HCT116 (cell line): ENCODE results near the gene NFIB. TPM values are rescaled to one million over a fixed set of nuclear protein-coding genes. Genes with fewer than 3 reads are reported as not detected.

Experiments used
- ATAC-seq: fragments of 200-7000 bp; cut with Tn5 transposase; 2 replicates; pipeline ENCODE4 v1.9.1; 2020; ENCODE audit warnings: mild to moderate bottlenecking, moderate library complexity
- BruUV-seq: library from RNA; stranded (reverse); fragments of 400-500 nt; replicated peaks from 2 replicates; lab custom pipeline; 2021; lab: Mats Ljungman, UMichigan
- CTCF ChIA-PET: fragments of 300-600 bp; sonication (Branson Sonifier 250); formaldehyde crosslinking; loops from one replicate; lab custom pipeline; 2021; ENCODE audit warnings: antibody characterized with exemption; lab: Charles Lee
- POLR2A ChIA-PET: fragments of 300-600, 350-600 bp; sonication (Branson Sonifier 250); formaldehyde crosslinking; loops from one replicate; lab custom pipeline; 2021; ENCODE audit warnings: antibody characterized with exemption; lab: Charles Lee
- RAD21 ChIA-PET, 2 experiments: fragments of 300-600 bp; sonication (Branson Sonifier 250); formaldehyde crosslinking; loops; one replicate each; lab custom pipeline; 2023; ENCODE audit warnings: low total read pairs in 2 of 2; ENCODE audit not compliant: uncharacterized antibody in 2 of 2, unreplicated experiment in 2 of 2, low non-redundant PET in 1 of 2; lab: Charles Lee
- DNase-seq: peaks from one replicate; pipeline ENCODE4 v3.0.0-alpha.2; 2010; ENCODE audit warnings: low read depth, low spot score
- H2AFZ ChIP-seq: fragments of 200-600 bp; shearing (Covaris generic), sonication (generic); 2 replicates; pipeline ENCODE4 v1.6.1; 2017; ENCODE audit warnings: low read depth, mixed run types, mixed read lengths, antibody characterized with exemption, low read length; ENCODE audit not compliant: poor library complexity, severe bottlenecking
- H3K27ac ChIP-seq: 2 replicates; pipeline ENCODE4 v1.5.1; 2012; ENCODE audit warnings: low read depth, low read length
- H3K27me3 ChIP-seq: fragments of 200-600 bp; sonication (generic); 2 replicates; pipeline ENCODE4 v1.6.1; 2016; ENCODE audit warnings: mixed run types, low read length, mixed read lengths; ENCODE audit not compliant: insufficient read depth
- H3K36me3 ChIP-seq, 2 experiments: fragments of 200-500 bp in 1 of 2; fragments of 200-600 bp in 1 of 2; sonication (Bioruptor generic) in 1 of 2; sonication (generic) in 1 of 2; 2 replicates each; pipeline versions ENCODE4 v1.5.1 to v1.6.1; 2014 to 2016; ENCODE audit warnings: low read length in 2 of 2, inconsistent platforms in 1 of 2, mixed read lengths in 1 of 2, mixed run types in 1 of 2; ENCODE audit not compliant: insufficient read depth in 2 of 2, control insufficient read depth in 1 of 2
- H3K4me1 ChIP-seq, 2 experiments: fragments of 200-600 bp in 1 of 2; sonication (generic) in 1 of 2; 2 replicates each; pipeline versions ENCODE4 v1.5.1 to v1.6.1; 2012 to 2017; ENCODE audit warnings: low read length in 2 of 2, inconsistent platforms in 1 of 2, mild to moderate bottlenecking in 1 of 2, mixed read lengths in 1 of 2, mixed run types in 1 of 2, moderate library complexity in 1 of 2; ENCODE audit not compliant: insufficient read depth in 2 of 2, control insufficient read depth in 1 of 2
- H3K4me2 ChIP-seq: fragments of 200-600 bp; sonication (generic); 2 replicates; pipeline ENCODE4 v1.6.1; 2017; ENCODE audit warnings: mixed run types, low read length, mixed read lengths
- H3K4me3 ChIP-seq, 2 experiments: fragments of 200-600 bp in 1 of 2; sonication (generic) in 1 of 2; replicated peaks in 1 of 2; 2 replicates each; pipeline ENCODE4 v1.5.1; 2011 to 2016; ENCODE audit warnings: low read length in 2 of 2, control low read depth in 1 of 2, low read depth in 1 of 2, mild to moderate bottlenecking in 1 of 2, mixed read lengths in 1 of 2, mixed run types in 1 of 2
- H3K79me2 ChIP-seq: fragments of 200-600 bp; sonication (generic); 2 replicates; pipeline ENCODE4 v1.6.1; 2017; ENCODE audit warnings: mild to moderate bottlenecking, mixed run types, low read length, moderate library complexity, mixed read lengths; ENCODE audit not compliant: insufficient read depth
- H3K9ac ChIP-seq: fragments of 200-600 bp; sonication (generic); 2 replicates; pipeline ENCODE4 v1.6.1; 2016; ENCODE audit warnings: low read length, mixed read lengths
- H3K9me2 ChIP-seq: fragments of 200-600 bp; sonication (generic), shearing (Covaris generic); 2 replicates; pipeline ENCODE4 v1.6.1; 2017; ENCODE audit warnings: mixed run types, mild to moderate bottlenecking, moderate library complexity; ENCODE audit not compliant: insufficient read depth
- H3K9me3 ChIP-seq, 2 experiments: fragments of 200-500 bp in 1 of 2; fragments of 200-600 bp in 1 of 2; sonication (Bioruptor generic) in 1 of 2; sonication (generic) in 1 of 2; 2 replicates each; pipeline ENCODE4 v1.6.1; 2014 to 2017; ENCODE audit warnings: low read length in 2 of 2, mixed read lengths in 2 of 2, inconsistent platforms in 1 of 2, low read depth in 1 of 2, mild to moderate bottlenecking in 1 of 2, mixed run types in 1 of 2, moderate library complexity in 1 of 2; ENCODE audit not compliant: control insufficient read depth in 1 of 2, insufficient read depth in 1 of 2
- H4K20me1 ChIP-seq: fragments of 200-600 bp; sonication (generic), shearing (Covaris generic); 2 replicates; pipeline ENCODE4 v1.6.1; 2017; ENCODE audit warnings: mixed run types, mild to moderate bottlenecking, moderate library complexity; ENCODE audit not compliant: insufficient read depth
- CEBPB ChIP-seq: IDR thresholded peaks from 2 replicates; pipeline ENCODE4 v1.6.1; 2012; ENCODE audit warnings: low read depth
- EGR1 ChIP-seq: IDR thresholded peaks from 2 replicates; pipeline ENCODE4 v1.6.1; 2012; ENCODE audit warnings: low read depth
- ELF1 ChIP-seq: IDR thresholded peaks from 2 replicates; pipeline ENCODE4 v1.6.1; 2012; ENCODE audit warnings: low read depth, borderline replicate concordance
- EZH2phosphoT487 ChIP-seq: fragments of 200-600 bp; IDR thresholded peaks from 2 replicates; pipeline ENCODE4 v1.6.1; 2018; ENCODE audit warnings: antibody characterized with exemption, borderline replicate concordance
- FOSL1 ChIP-seq: IDR thresholded peaks from 2 replicates; pipeline ENCODE4 v1.6.1; 2012; ENCODE audit warnings: low read depth
- POLR2AphosphoS5 ChIP-seq: IDR thresholded peaks from 2 replicates; pipeline ENCODE4 v1.6.1; 2011; ENCODE audit warnings: mild to moderate bottlenecking, low read depth, low read length, moderate library complexity
- RAD21 ChIP-seq: IDR thresholded peaks from 2 replicates; pipeline ENCODE4 v1.6.1; 2012; ENCODE audit warnings: low read depth, mild to moderate bottlenecking
- SP1 ChIP-seq: IDR thresholded peaks from 2 replicates; pipeline ENCODE4 v1.6.1; 2012; ENCODE audit warnings: low read depth
- TCF7L2 ChIP-seq: IDR thresholded peaks from 2 replicates; pipeline ENCODE4 v1.7.0; 2011; ENCODE audit warnings: borderline replicate concordance, inconsistent platforms; ENCODE audit not compliant: insufficient read depth, insufficient read length; ENCODE audit errors: extremely low read depth
- ZFX ChIP-seq: fragments of 450-650 bp; IDR thresholded peaks from 2 replicates; pipeline ENCODE4 v1.6.1; 2017
- intact Hi-C: fragments of 100-400 bp; cut with micrococcal nuclease; formaldehyde crosslinking; loops from 2 replicates; pipeline ENCODE4 v1.10.0; 2022
- total RNA-seq: library from RNA; stranded (reverse); gene quantifications from one replicate; pipeline ENCODE4 v1.2.1, GENCODE V29; 2021; ENCODE audit not compliant: unreplicated experiment
- TF ChIP-seq, protein P1 (sequence below): IDR thresholded peaks from 2 replicates; pipeline ENCODE4 v1.6.1; 2012
- TF ChIP-seq, protein P2 (sequence below), 3 experiments: fragments of 200-600 bp in 1 of 3; sonication (generic) in 1 of 3; IDR thresholded peaks in 2 of 3; conservative IDR thresholded peaks in 1 of 3; 2 replicates each; pipeline ENCODE4 v1.5.1; 2012 to 2017; ENCODE audit warnings: low read depth in 2 of 3, low read length in 2 of 3, antibody characterized with exemption in 1 of 3, borderline replicate concordance in 1 of 3, control low read depth in 1 of 3, mild to moderate bottlenecking in 1 of 3, mixed read lengths in 1 of 3, mixed run types in 1 of 3, moderate library complexity in 1 of 3; ENCODE audit not compliant: insufficient read depth in 1 of 3
- TF ChIP-seq, protein P3 (sequence below): IDR thresholded peaks from 2 replicates; pipeline ENCODE4 v1.6.1; 2011; ENCODE audit warnings: mild to moderate bottlenecking, low read length, moderate library complexity; ENCODE audit not compliant: insufficient replicate concordance; ENCODE audit errors: extremely low read depth

Gene NFIB
- total RNA-seq, 1 experiment from 2014 or later = 6.6 TPM

DNA sequence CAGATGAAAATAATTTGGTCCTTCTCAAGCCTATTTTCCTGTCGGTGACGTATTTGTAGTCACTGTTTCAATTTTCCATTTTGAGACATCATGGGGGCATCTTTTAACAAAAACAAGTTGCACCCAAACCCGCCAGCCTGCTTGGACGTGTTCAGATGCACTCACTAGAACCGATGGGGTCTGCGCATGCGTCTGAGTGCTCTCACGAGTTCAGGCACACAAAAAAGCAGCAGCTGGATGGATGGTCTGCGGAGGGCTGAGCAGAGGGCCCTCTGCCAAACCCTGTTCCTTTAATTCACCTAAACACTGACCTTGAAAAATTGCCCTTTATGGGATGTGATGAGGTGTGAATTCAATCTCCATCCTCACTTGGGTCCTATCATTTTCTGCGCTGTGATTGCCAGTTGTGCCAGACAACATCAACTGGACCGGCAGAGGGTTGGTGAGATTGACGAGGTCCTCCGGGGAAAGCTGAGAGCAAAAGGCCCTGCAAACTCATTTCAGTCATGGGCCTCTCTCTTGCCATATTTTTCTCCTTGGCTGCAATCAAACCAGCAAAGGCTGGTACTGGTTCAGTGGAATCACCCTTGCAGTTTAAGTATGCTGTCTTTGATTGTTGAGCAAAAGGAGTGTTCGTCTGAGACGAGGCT, 251.9 kb downstream of the NFIB start:
- H3K4me2 ChIP-seq = no peak overlapping the region
- RAD21 ChIA-PET = no interaction called here
- POLR2A ChIA-PET = no interaction called here
- H3K27me3 ChIP-seq = no peaks in the 10 kb centered on the region
- no peaks in the 10 kb centered on the region for H3K36me3 ChIP-seq
- H4K20me1 ChIP-seq = no peaks in the 10 kb centered on the region
- no peaks in the 10 kb centered on the region for H3K9me2 ChIP-seq
- no peaks in the 10 kb centered on the region for H3K9me3 ChIP-seq
- DNase-seq = no peak
- CTCF ChIA-PET = no interaction called here
- ATAC-seq = no peak
- intact Hi-C loops = loop anchor here (10.0 kb wide), 1 partner anchor 293 kb away; no protein-coding TSS in a partner anchor
- no TSS peak for BruUV-seq
- H3K4me3 ChIP-seq = no peak overlapping the region
- no peak overlapping the region for H3K27ac ChIP-seq
- no peaks in the 10 kb centered on the region for H3K79me2 ChIP-seq
- H2AFZ ChIP-seq = no peak overlapping the region
- H3K9ac ChIP-seq = no peak overlapping the region
- TF ChIP-seq, protein P1, sequence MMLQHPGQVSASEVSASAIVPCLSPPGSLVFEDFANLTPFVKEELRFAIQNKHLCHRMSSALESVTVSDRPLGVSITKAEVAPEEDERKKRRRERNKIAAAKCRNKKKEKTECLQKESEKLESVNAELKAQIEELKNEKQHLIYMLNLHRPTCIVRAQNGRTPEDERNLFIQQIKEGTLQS = no peak
- TF ChIP-seq TCF7L2 (no peak), ZFX (no peak), CEBPB (no peak)
- TF ChIP-seq, protein P2, sequence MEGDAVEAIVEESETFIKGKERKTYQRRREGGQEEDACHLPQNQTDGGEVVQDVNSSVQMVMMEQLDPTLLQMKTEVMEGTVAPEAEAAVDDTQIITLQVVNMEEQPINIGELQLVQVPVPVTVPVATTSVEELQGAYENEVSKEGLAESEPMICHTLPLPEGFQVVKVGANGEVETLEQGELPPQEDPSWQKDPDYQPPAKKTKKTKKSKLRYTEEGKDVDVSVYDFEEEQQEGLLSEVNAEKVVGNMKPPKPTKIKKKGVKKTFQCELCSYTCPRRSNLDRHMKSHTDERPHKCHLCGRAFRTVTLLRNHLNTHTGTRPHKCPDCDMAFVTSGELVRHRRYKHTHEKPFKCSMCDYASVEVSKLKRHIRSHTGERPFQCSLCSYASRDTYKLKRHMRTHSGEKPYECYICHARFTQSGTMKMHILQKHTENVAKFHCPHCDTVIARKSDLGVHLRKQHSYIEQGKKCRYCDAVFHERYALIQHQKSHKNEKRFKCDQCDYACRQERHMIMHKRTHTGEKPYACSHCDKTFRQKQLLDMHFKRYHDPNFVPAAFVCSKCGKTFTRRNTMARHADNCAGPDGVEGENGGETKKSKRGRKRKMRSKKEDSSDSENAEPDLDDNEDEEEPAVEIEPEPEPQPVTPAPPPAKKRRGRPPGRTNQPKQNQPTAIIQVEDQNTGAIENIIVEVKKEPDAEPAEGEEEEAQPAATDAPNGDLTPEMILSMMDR (IDR thresholded peaks at IDR 0.05 in 2 of 3, conservative IDR thresholded peaks at IDR 0.05 in 1 of 3; ENCODE audit: borderline replicate concordance in 1 of 3, insufficient read depth in 1 of 3, low read depth in 2 of 3, low read length in 2 of 3) = no peak
- no peaks in the 10 kb centered on the region for H3K4me1 ChIP-seq

DNA sequence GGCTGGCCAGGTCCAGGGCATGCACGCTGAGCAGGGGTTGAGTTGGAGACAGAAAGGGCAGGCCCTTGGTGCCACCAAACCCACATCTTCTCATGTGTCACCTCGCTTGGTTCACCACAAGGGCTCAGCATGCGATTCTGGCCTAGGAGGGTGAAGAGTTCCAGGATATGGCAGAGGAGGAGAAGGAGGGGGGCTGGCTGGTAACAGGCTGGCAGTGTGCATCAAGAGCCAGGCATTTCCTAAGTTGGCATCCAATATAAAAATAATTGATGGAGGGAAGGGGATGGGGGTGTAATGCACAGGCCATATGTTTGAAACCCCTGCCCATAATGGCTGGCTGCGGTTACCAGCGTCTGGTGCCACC, 255.6 kb downstream of the NFIB start:
- intact Hi-C loops = no loop called here
- H3K27me3 ChIP-seq = no peaks in the 10 kb centered on the region
- no peak overlapping the region for H3K4me3 ChIP-seq
- H3K79me2 ChIP-seq = no peaks in the 10 kb centered on the region
- H3K4me2 ChIP-seq = no peak overlapping the region
- no peaks in the 10 kb centered on the region for H3K9me3 ChIP-seq
- no TSS peak for BruUV-seq
- no peak for DNase-seq
- no peaks in the 10 kb centered on the region for H3K9me2 ChIP-seq
- H3K4me1 ChIP-seq = no peaks in the 10 kb centered on the region
- CTCF ChIA-PET = no interaction called here
- no peaks in the 10 kb centered on the region for H3K36me3 ChIP-seq
- RAD21 ChIA-PET = no interaction called here
- H3K9ac ChIP-seq = no peak overlapping the region
- ATAC-seq = no peak
- H3K27ac ChIP-seq = no peak overlapping the region
- H4K20me1 ChIP-seq = no peaks in the 10 kb centered on the region
- no peak overlapping the region for H2AFZ ChIP-seq
- POLR2A ChIA-PET = no interaction called here
- TF ChIP-seq FOSL1 (no peak), SP1 (no peak), EGR1 (no peak), ELF1 (no peak), RAD21 (no peak), EZH2phosphoT487 (no peak), CEBPB (no peak), POLR2AphosphoS5 (no peak)
- TF ChIP-seq, protein P3, sequence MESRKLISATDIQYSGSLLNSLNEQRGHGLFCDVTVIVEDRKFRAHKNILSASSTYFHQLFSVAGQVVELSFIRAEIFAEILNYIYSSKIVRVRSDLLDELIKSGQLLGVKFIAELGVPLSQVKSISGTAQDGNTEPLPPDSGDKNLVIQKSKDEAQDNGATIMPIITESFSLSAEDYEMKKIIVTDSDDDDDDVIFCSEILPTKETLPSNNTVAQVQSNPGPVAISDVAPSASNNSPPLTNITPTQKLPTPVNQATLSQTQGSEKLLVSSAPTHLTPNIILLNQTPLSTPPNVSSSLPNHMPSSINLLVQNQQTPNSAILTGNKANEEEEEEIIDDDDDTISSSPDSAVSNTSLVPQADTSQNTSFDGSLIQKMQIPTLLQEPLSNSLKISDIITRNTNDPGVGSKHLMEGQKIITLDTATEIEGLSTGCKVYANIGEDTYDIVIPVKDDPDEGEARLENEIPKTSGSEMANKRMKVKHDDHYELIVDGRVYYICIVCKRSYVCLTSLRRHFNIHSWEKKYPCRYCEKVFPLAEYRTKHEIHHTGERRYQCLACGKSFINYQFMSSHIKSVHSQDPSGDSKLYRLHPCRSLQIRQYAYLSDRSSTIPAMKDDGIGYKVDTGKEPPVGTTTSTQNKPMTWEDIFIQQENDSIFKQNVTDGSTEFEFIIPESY = no peak
- TF ChIP-seq, protein P2 (IDR thresholded peaks at IDR 0.05 in 2 of 3, conservative IDR thresholded peaks at IDR 0.05 in 1 of 3; ENCODE audit: borderline replicate concordance in 1 of 3, insufficient read depth in 1 of 3, low read depth in 2 of 3, low read length in 2 of 3) = no peak
